NCI-H1105 (cell line): ENCODE measurements around the gene AP1M2.
A peak's percentile ranks its signal among the peaks of the same experiment; 100 is the strongest.
"Not testable (repeated sequence)": the region's sequence is repeated elsewhere in the genome, so short reads cannot be mapped to it uniquely, and the experiment has no call there.

ENCODE experiments used
- DNase-seq: peaks from one replicate; lab custom pipeline; 2025; lab: John Stamatoyannopoulos, UW

AP1M2 gene

GRCh38 chr19:10565028-10565566 is 22.0 kb downstream of the AP1M2 start:
- DNase-seq, result peak; percentile 57

GRCh38 chr19:10562609-10563008 is 24.5 kb downstream of the AP1M2 start:
- DNase-seq, result no peak

GRCh38 chr19:10560154-10560553 is 27.0 kb downstream of the AP1M2 start:
- no peak for DNase-seq

GRCh38 chr19:10557603-10558197 is 29.4 kb downstream of the AP1M2 start:
- no peak for DNase-seq

GRCh38 chr19:10555610-10555973 is 31.5 kb downstream of the AP1M2 start:
- DNase-seq, result no peak

GRCh38 chr19:10554760-10555609 is 32.1 kb downstream of the AP1M2 start:
- DNase-seq, result no peak

GRCh38 chr19:10553943-10554381 is 33.1 kb downstream of the AP1M2 start:
- no peak for DNase-seq

GRCh38 chr19:10553087-10553667 is 33.9 kb downstream of the AP1M2 start:
- no peak for DNase-seq

GRCh38 chr19:10552510-10553053 is 34.5 kb downstream of the AP1M2 start:
- no peak for DNase-seq

- no peak for DNase-seq
These were observed 35.3 kb downstream of the AP1M2 start for GRCh38 chr19:10551698-10552301.

- DNase-seq, result not testable (repeated sequence)
These were observed 36.1 kb downstream of the AP1M2 start for GRCh38 chr19:10551006-10551405.

GRCh38 chr19:10550336-10550735 is 36.8 kb downstream of the AP1M2 start:
- DNase-seq, result no peak

GRCh38 chr19:10549733-10550132 is 37.4 kb downstream of the AP1M2 start:
- DNase-seq, result no peak

- no peak for DNase-seq
These were observed 38.3 kb downstream of the AP1M2 start for GRCh38 chr19:10548746-10549276.

GRCh38 chr19:10546817-10547216 is 40.3 kb downstream of the AP1M2 start:
- DNase-seq, result no peak

- no peak for DNase-seq
These were observed 42.3 kb downstream of the AP1M2 start for GRCh38 chr19:10544753-10545251.

GRCh38 chr19:10544242-10544752 is 42.8 kb downstream of the AP1M2 start:
- no peak for DNase-seq

GRCh38 chr19:10543420-10544241 is 43.5 kb downstream of the AP1M2 start, which contains the start of gene ATG4D:
Gene ATG4D, plus strand, starts transcription at chr19:10543904. Its CDS starts 187 bp downstream, at chr19:10544091.
- peak; percentile 96 for DNase-seq

GRCh38 chr19:10543059-10543419 is 44.1 kb downstream of the AP1M2 start:
- peak; percentile 64 for DNase-seq

- not testable (repeated sequence) for DNase-seq
These were observed 48.1 kb downstream of the AP1M2 start for GRCh38 chr19:10539016-10539415.
